ENCODE data around the gene PLCB3. TPM values are rescaled to one million over a fixed set of nuclear protein-coding genes. Genes with fewer than 3 reads are reported as not detected.

Gene PLCB3
- total and polyA plus RNA-seq, 10 of the 15 experiments (the other 5 are each of a cell fraction or from before 2014, with no cell fraction given) = 0.03 to 10.3 (median 3.3) TPM

DNA sequence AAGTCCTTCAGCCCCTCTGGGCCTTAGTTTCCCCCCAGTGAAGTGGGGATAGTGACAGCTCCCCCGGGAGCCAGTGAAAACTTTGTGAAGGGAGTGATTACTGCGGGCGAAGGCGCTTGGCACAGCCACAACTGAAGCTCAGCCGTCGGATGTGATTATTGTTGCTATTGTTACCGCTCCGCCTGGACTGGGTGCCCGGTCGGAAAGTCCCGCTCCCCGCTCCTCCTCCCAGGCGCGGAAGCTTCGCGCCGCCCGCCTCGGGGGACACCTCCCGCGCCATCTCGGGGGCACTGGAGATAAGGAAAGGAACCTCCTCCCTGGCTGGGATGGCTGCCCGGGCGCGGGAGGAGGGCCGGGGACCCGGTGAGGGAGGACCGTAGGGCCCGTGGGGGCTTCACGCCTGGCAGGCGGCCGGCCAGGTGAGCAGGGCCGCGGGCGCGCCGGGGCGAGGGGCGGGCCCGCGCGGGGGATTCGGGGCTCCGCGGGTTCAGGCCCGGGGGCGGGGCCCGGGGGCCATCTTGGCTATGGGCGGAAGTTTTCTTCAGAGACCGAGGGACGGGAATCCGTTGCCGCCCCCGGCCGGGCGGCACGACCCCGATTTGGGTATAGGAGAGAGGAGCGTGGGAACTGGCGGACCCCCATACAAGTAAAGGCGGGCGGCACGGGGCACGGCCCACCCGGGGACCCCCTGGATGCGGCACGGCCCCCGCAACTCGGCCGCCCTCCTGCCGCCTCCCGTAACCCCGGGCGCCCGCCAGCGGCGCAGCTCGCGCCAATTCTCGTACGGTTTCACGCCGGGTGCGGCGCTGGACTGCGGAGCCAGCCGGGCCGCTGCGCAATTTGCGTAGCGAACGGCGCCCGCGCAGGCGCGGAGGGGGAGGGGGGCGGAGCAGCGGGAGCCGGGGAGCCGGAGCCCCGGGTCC lies 33.9 kb downstream of the PLCB3 start, which contains the start of gene GPR137 (continued):
- TF ChIP-seq, protein P1, sequence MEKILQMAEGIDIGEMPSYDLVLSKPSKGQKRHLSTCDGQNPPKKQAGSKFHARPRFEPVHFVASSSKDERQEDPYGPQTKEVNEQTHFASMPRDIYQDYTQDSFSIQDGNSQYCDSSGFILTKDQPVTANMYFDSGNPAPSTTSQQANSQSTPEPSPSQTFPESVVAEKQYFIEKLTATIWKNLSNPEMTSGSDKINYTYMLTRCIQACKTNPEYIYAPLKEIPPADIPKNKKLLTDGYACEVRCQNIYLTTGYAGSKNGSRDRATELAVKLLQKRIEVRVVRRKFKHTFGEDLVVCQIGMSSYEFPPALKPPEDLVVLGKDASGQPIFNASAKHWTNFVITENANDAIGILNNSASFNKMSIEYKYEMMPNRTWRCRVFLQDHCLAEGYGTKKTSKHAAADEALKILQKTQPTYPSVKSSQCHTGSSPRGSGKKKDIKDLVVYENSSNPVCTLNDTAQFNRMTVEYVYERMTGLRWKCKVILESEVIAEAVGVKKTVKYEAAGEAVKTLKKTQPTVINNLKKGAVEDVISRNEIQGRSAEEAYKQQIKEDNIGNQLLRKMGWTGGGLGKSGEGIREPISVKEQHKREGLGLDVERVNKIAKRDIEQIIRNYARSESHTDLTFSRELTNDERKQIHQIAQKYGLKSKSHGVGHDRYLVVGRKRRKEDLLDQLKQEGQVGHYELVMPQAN (conservative IDR thresholded peaks at IDR 0.05) = peak; percentile 93
- TF ChIP-seq ZNF622 (IDR thresholded peaks at IDR 0.05) (no peak), NR2F1 (conservative IDR thresholded peaks at IDR 0.05) (peak; percentile 75), ASH2L (IDR thresholded peaks at IDR 0.05; ENCODE audit: borderline replicate concordance, low read depth) (no peak), SREBF2 (IDR thresholded peaks at IDR 0.05; ENCODE audit: low read length) (no peak), SIN3A (IDR thresholded peaks at IDR 0.05; ENCODE audit: low read depth, low read length) (no peak), CEBPB (IDR thresholded peaks at IDR 0.05; ENCODE audit: borderline replicate concordance in 1 of 2, low read depth in 2 of 2, low read length in 2 of 2) (no peak), EP300 (IDR thresholded peaks at IDR 0.05; ENCODE audit: borderline replicate concordance in 1 of 2, control insufficient read depth in 1 of 2, low read depth in 2 of 2, low read length in 2 of 2) (no peak), ZNF24 (IDR thresholded peaks at IDR 0.05) (peak; percentile 90), MTA2 (IDR thresholded peaks at IDR 0.05; ENCODE audit: low read depth) (no peak), EED (IDR thresholded peaks at IDR 0.05; ENCODE audit: low read depth) (no peak), JUND (IDR thresholded peaks at IDR 0.05; ENCODE audit: low read depth, low read length) (peak; percentile 27; the same call in 1 of the 2 replicates), BRCA1 (IDR thresholded peaks at IDR 0.05; ENCODE audit: low read depth, low read length) (no peak), PML (IDR thresholded peaks at IDR 0.05; ENCODE audit: low read length) (no peak), SP1 (IDR thresholded peaks at IDR 0.05; ENCODE audit: low read depth, low read length) (no peak), ZNF274 (IDR thresholded peaks at IDR 0.05; ENCODE audit: insufficient read depth, insufficient read length) (no peak), TARDBP (IDR thresholded peaks at IDR 0.05; ENCODE audit: borderline replicate concordance) (no peak), MYC (IDR thresholded peaks at IDR 0.05; ENCODE audit: insufficient read depth, insufficient read length, insufficient replicate concordance, low read length, severe bottlenecking) (no peak), ETV6 (conservative IDR thresholded peaks at IDR 0.05 in 1 of 2, IDR thresholded peaks at IDR 0.05 in 1 of 2; ENCODE audit: borderline replicate concordance in 1 of 2, low read depth in 1 of 2) (0 out of 4 replicates have a peak, but pooled peaks of 1 of the 2 experiments have one; percentile 20), NFXL1 (IDR thresholded peaks at IDR 0.05; ENCODE audit: borderline replicate concordance) (no peak), RUNX3 (IDR thresholded peaks at IDR 0.05; ENCODE audit: low read length) (no peak)
- TF ChIP-seq, protein P2, sequence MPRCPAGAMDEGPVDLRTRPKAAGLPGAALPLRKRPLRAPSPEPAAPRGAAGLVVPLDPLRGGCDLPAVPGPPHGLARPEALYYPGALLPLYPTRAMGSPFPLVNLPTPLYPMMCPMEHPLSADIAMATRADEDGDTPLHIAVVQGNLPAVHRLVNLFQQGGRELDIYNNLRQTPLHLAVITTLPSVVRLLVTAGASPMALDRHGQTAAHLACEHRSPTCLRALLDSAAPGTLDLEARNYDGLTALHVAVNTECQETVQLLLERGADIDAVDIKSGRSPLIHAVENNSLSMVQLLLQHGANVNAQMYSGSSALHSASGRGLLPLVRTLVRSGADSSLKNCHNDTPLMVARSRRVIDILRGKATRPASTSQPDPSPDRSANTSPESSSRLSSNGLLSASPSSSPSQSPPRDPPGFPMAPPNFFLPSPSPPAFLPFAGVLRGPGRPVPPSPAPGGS (IDR thresholded peaks at IDR 0.05; ENCODE audit: borderline replicate concordance, insufficient read depth, low read depth, low read length, poor library complexity, severe bottlenecking) = no peak
- TF ChIP-seq, protein P3, sequence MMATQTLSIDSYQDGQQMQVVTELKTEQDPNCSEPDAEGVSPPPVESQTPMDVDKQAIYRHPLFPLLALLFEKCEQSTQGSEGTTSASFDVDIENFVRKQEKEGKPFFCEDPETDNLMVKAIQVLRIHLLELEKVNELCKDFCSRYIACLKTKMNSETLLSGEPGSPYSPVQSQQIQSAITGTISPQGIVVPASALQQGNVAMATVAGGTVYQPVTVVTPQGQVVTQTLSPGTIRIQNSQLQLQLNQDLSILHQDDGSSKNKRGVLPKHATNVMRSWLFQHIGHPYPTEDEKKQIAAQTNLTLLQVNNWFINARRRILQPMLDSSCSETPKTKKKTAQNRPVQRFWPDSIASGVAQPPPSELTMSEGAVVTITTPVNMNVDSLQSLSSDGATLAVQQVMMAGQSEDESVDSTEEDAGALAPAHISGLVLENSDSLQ (IDR thresholded peaks at IDR 0.05) = peak; percentile 25; the same call in 1 of the 2 replicates
